SJSA1 (cell line): Measurements from ENCODE around the gene UPF2. TPM values are rescaled to one million over a fixed set of nuclear protein-coding genes. Genes with fewer than 3 reads are reported as not detected.
"Not testable (repeated sequence)": the region's sequence is repeated elsewhere in the genome, so short reads cannot be mapped to it uniquely, and the experiment has no call there.

Experiments
- DNase-seq, 2 experiments: peaks; one replicate each; pipeline ENCODE4 v3.0.0-alpha.2; 2015 to 2020; ENCODE audit warnings: low spot score in 2 of 2, low read depth in 1 of 2
- H3K27ac ChIP-seq: fragments of 250-450 bp; sonication (Bioruptor Pico); 2 replicates; pipeline ENCODE4 v1.5.1; 2020; ENCODE audit warnings: mild to moderate bottlenecking, moderate library complexity
- H3K27me3 ChIP-seq: fragments of 250-450 bp; sonication (Bioruptor Pico); replicated peaks from 2 replicates; pipeline ENCODE4 v1.5.1; 2020; ENCODE audit warnings: mild to moderate bottlenecking, moderate library complexity
- H3K36me3 ChIP-seq: fragments of 250-450 bp; sonication (Bioruptor Pico); 2 replicates; pipeline ENCODE4 v1.5.1; 2020; ENCODE audit warnings: mild to moderate bottlenecking
- H3K4me1 ChIP-seq: fragments of 250-450 bp; sonication (Bioruptor Pico); replicated peaks from 2 replicates; pipeline ENCODE4 v1.6.1; 2021; ENCODE audit warnings: mild to moderate bottlenecking
- H3K4me3 ChIP-seq: fragments of 250-450 bp; sonication (Bioruptor Pico); 2 replicates; pipeline ENCODE4 v1.5.1; 2020; ENCODE audit warnings: mild to moderate bottlenecking
- H3K9me3 ChIP-seq: fragments of 250-450 bp; sonication (Bioruptor Pico); replicated peaks from 2 replicates; pipeline ENCODE4 v1.5.1; 2020; ENCODE audit warnings: mild to moderate bottlenecking
- total RNA-seq: library from RNA; depleted of rRNA; stranded (reverse); fragments of >200 nt; shearing (Covaris generic); gene quantifications from 2 replicates; pipeline ENCODE4 v1.2.3, GENCODE V29; 2014; rRNA removed

The UPF2 gene
- 13.8 and 18.6 TPM in 2 replicates for total RNA-seq

DNA sequence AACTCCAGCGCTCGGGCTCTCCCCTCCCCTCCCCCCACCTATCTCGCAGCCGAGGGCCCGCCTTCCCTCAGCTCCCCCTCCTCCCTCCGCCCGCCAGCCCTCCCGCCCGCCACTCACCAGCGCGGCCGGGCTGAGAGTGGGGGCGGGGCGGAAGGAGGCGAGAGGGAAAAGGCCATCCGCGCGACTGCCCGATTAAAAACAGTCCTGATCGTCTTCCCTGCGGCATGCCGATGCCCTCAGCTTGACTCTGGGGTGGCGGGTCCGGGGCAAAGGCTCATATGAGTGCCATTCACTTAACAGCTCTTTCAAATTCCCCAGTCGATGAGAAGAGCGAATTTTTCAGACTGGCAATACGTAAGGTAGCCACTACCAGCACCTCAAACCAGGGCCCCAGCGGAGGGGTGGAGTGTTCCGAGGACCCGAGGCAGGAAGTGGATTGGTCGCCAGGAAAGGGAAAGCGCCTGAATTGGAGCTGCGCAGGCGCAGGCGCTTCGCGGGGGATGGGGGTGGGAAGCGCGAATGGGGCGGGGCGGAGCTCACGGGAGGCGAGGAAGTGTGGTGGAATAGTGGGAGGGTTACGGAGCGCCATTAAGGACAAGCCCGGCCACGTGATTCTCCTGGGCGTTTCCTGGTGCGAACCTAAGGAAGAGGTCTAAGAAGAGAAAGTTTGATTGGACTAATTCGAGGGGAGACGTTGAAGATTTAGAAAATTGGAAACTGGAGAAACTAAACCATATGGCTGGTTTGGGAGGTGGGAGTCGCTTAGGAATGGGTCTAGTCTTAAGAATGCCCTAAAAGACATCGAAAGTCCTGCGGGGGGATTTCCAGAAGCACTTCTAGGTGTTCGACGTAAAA is at the start of gene UPF2:
UPF2 (minus strand) TSS at position 13 of the 855 bp plus-strand sequence. CDS start 7,386 bp downstream, outside the sequence.
- H3K27me3 ChIP-seq: no peaks in the 10 kb centered on the region
- H3K36me3 ChIP-seq: peaks cover 8% of the 10 kb centered on the region; the same call in 1 of the 2 replicates
- DNase-seq: peak; percentile 98 to 99
- peak within 1 kb of the TSS; percentile 100 for H3K27ac ChIP-seq
- peaks cover 15% of the 10 kb centered on the region for H3K4me1 ChIP-seq
- H3K4me3 ChIP-seq: peak within 1 kb of the TSS; percentile 90
- no peaks in the 10 kb centered on the region for H3K9me3 ChIP-seq

DNA sequence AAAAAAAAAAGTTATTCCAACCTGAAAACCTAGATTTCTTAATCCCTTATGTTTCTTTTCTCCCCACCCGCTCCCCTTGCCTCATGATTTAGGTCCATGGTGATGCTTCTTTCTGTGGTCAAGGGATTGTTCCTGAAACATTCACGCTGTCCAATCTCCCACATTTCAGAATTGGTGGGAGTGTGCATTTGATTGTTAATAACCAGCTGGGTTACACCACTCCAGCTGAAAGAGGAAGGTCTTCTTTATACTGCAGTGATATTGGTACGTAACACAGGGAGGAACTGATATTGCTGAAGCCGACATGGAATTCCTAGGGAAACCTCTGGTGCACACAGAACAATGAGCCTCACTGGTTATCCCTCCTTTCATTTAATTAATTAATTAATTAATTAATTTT is 48.8 kb upstream of the UPF2 start:
- Histone ChIP-seq H3K4me1 (no peaks in the 10 kb centered on the region), H3K9me3 (no peaks in the 10 kb centered on the region), H3K36me3 (peaks cover 48% of the 10 kb centered on the region), H3K27me3 (no peaks in the 10 kb centered on the region), H3K27ac (no peak overlapping the region), H3K4me3 (no peak overlapping the region)
- DNase-seq: no peak

- no peaks in the 10 kb centered on the region for H3K27me3 ChIP-seq
- H3K36me3 ChIP-seq: peaks cover 46% of the 10 kb centered on the region
- H3K27ac ChIP-seq: no peak overlapping the region
- H3K9me3 ChIP-seq: no peaks in the 10 kb centered on the region
- H3K4me1 ChIP-seq: no peaks in the 10 kb centered on the region
- no peak overlapping the region for H3K4me3 ChIP-seq
- no peak for DNase-seq
Observed at GRCh38 chr10:12088919-12089318, 46.3 kb upstream of the UPF2 start.

DNA sequence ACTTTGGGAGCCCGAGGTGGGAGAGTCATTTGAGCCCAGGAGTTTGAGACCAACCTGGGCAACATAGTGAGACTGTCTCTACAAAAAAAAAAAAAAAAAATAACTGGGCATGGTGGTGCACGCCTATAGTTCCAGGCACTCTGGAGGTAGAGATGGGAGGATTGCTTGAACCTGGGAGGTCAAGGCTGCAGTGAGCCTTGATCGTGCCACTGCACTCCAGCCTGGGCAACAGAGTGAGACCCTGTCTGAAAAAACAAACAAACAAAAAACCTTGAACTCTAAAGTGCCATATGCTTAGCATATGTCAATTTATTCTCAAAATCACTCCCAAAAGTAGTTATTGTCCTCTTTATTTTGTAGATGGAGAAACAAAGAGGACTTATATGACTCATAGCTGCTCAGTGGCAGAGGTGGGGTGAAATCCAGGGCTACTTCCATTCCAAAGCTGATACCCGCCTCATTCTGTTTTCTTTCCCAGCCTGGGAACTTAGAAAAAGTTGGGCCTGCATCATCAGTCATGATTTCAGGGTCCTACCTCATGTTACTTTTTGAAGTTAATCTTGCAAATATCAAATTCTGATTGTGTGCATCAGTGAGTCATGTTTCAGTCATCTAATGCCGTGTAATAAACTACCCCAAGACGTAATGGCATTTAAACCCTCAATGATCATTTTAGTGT is 39.4 kb upstream of the UPF2 start:
- peaks cover 20% of the 10 kb centered on the region for H3K36me3 ChIP-seq
- DNase-seq: peak in 1 of 2 experiments; percentile 41
- H3K27me3 ChIP-seq: no peaks in the 10 kb centered on the region
- H3K27ac ChIP-seq: 0 out of 2 replicates have a peak overlapping the region, but pooled peaks have one; percentile 15
- no peaks in the 10 kb centered on the region for H3K9me3 ChIP-seq
- no peak overlapping the region for H3K4me3 ChIP-seq
- H3K4me1 ChIP-seq: peaks cover 4% of the 10 kb centered on the region; the same call in 1 of the 2 replicates

- Histone ChIP-seq H3K4me3 (no peak overlapping the region), H3K36me3 (peaks cover 14% of the 10 kb centered on the region), H3K4me1 (peaks cover 4% of the 10 kb centered on the region; the same call in 1 of the 2 replicates), H3K27me3 (no peaks in the 10 kb centered on the region), H3K9me3 (no peaks in the 10 kb centered on the region), H3K27ac (no peak overlapping the region)
- DNase-seq: no peak
Observed at GRCh38 chr10:12081470-12081869, 38.9 kb upstream of the UPF2 start.

DNA sequence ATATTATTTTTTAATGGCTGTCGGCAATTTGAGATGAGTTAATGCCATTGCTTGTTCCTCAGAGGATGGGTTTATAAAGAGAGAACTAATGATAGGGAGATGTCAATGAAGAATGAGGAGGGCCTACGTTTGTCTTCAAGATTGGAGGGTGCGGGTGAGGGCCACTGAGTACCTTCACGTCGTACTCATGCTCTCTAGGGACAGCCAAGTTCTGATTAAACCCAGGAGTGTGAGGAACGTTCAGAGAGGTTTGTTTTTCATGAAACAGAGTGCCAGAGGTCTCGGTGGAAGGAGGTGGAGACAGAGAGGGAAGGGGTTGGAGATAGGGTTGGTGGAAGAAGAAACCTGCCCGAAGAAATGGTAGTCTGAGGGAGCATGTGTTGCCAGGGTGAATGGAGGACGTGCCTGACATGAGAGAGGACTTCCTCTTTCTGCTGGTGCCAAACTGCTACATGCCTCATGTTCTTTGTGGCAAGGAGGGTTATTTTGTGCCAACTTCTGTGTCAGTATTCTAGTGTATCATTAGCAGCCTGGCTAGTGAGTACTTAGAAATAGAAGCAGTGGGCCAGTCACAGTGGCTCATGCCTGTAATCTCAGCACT is 35.1 kb upstream of the UPF2 start:
- DNase-seq: no peak
- Histone ChIP-seq H3K4me1 (peaks cover 4% of the 10 kb centered on the region; the same call in 1 of the 2 replicates), H3K9me3 (no peaks in the 10 kb centered on the region), H3K27ac (no peak overlapping the region), H3K4me3 (no peak overlapping the region), H3K36me3 (no peaks in the 10 kb centered on the region), H3K27me3 (no peaks in the 10 kb centered on the region)

GRCh38 chr10:12073526-12073925 is 30.9 kb upstream of the UPF2 start:
- no peak overlapping the region for H3K27ac ChIP-seq
- H3K4me1 ChIP-seq: no peaks in the 10 kb centered on the region
- no peak overlapping the region for H3K4me3 ChIP-seq
- DNase-seq: no peak
- H3K36me3 ChIP-seq: no peaks in the 10 kb centered on the region
- H3K9me3 ChIP-seq: no peaks in the 10 kb centered on the region
- no peaks in the 10 kb centered on the region for H3K27me3 ChIP-seq

GRCh38 chr10:12071441-12071840 is 28.8 kb upstream of the UPF2 start:
- H3K27me3 ChIP-seq, DNase-seq, H3K36me3 ChIP-seq, H3K27ac ChIP-seq, H3K4me3 ChIP-seq, H3K9me3 ChIP-seq: not testable (repeated sequence)
- H3K4me1 ChIP-seq: peaks cover 12% of the 10 kb centered on the region

DNA sequence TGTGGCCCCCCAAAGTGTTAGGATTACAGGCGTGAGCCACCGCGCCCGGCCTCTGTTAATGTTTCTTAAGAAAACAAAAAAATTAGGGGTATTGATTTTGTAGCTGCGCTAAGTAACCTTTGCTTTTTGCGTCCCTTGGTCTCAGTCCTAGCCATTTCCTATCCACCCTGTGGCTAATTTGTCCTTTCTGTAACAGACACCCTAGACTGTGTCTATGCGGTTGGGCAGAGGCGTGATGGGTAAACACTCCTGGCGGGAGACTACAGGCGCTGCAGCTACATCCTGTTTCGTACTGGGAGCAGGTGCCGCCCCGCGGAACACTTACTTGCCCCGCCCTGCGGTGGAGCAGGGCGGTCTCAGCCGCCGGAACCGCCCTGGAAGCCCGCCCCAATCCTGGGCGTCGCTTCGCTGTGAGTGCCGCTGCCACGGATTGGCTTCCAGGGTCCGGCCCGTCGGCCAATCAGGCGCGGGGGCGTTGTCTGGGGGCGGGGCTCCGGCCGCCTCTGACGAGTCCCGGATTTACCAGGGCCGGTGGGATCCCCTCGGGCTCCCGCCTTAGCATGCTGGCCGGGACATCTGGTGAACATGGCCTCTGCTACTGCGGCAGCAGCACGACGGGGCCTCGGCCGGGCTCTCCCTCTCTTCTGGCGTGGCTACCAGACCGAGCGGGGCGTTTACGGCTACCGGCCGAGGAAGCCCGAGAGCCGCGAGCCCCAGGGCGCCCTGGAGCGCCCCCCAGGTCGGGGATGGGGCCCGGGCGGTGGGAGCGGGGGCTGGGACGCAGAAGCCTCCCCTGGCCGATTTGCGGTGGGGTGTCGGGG is 26.1 kb upstream of the UPF2 start, which contains the start of gene DHTKD1:
DHTKD1 (plus strand) TSS at position 506 of the 821 bp plus-strand sequence; CDS start at position 586, 80 bp downstream.
- Histone ChIP-seq H3K36me3 (no peaks in the 10 kb centered on the region), H3K4me1 (peaks cover 12% of the 10 kb centered on the region), H3K9me3 (no peaks in the 10 kb centered on the region), H3K27ac (peak within 1 kb of the TSS; percentile 77), H3K27me3 (no peaks in the 10 kb centered on the region), H3K4me3 (peak within 1 kb of the TSS; percentile 81)
- DNase-seq: peak; percentile 95 to 97

DNA sequence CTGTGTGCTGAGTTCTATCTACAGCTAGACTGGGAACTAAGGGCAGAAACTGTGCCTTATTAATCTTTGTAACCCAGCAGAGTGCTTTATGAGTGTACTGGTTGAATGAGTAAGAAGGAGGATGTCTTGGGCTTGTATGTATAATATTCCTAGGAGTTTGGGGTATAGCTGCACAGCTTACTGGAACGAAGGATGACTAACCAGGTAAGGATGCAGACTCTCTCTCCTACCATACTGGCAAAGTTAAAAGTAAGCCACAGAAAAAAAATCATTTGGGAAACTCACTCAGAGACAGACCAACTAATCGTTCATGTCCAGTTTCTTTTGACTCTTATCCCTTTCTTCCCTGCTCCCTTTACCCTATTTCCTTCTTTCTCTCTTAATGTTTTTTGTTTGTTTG is 24.7 kb upstream of the UPF2 start:
- no peak overlapping the region for H3K4me3 ChIP-seq
- no peaks in the 10 kb centered on the region for H3K27me3 ChIP-seq
- peaks cover 12% of the 10 kb centered on the region for H3K4me1 ChIP-seq
- H3K27ac ChIP-seq: no peak overlapping the region
- no peaks in the 10 kb centered on the region for H3K9me3 ChIP-seq
- H3K36me3 ChIP-seq: no peaks in the 10 kb centered on the region
- DNase-seq: no peak

- no peak overlapping the region for H3K27ac ChIP-seq
- H3K27me3 ChIP-seq: no peaks in the 10 kb centered on the region; the same call in 1 of the 2 replicates
- no peaks in the 10 kb centered on the region for H3K9me3 ChIP-seq
- peaks cover 11% of the 10 kb centered on the region for H3K4me1 ChIP-seq
- H3K4me3 ChIP-seq: no peak overlapping the region
- no peak for DNase-seq
- H3K36me3 ChIP-seq: no peaks in the 10 kb centered on the region
Observed at GRCh38 chr10:12063483-12063818, 20.8 kb upstream of the UPF2 start.

- H3K36me3 ChIP-seq: no peaks in the 10 kb centered on the region
- H3K27ac ChIP-seq: no peak overlapping the region
- no peak overlapping the region for H3K4me3 ChIP-seq
- no peak for DNase-seq
- H3K9me3 ChIP-seq: no peaks in the 10 kb centered on the region
- no peaks in the 10 kb centered on the region; the same call in 1 of the 2 replicates for H3K27me3 ChIP-seq
- 0 out of 2 replicates have a peak, but pooled peaks cover 7% of the 10 kb centered on the region for H3K4me1 ChIP-seq
Observed at GRCh38 chr10:12062754-12063482, 20.3 kb upstream of the UPF2 start.
